NCI-H345 treated with DMSO at 0.1 percent for 48 hours (cell line): ENCODE measurements around the gene TTC39A.

Source experiments
- DNase-seq: peaks from one replicate; lab custom pipeline; 2025; ENCODE audit not compliant: unreplicated experiment; lab: John Stamatoyannopoulos, UW

The TTC39A gene

GRCh38 chr1:51330331-51331201, at the start of gene TTC39A:
TSS of gene TTC39A (minus strand) at chr1:51330562. CDS start at chr1:51330477, 85 bp downstream.
- no peak for DNase-seq

- DNase-seq = no peak
Observed at GRCh38 chr1:51378871-51379270, 48.5 kb upstream of the TTC39A start.

DNA sequence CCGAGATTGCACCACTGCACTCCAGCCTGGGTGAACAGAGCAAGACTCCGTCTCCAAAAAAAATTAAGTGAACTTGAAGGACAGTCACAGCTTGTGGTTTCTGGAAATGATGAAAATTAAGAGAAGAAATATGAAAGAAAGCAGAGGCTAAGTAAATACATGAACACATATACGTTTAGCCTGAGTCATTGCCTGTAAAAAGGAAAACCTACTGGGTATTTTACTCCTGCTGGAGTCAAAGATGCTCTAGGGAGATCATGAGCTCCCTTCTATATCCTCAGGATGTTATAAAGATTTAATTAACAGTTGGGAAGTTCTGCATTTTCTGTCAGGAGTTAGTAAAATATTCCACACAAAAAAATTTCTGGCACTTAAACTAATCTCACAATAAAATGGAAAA, 43.5 kb upstream of the TTC39A start:
- no peak for DNase-seq

- no peak for DNase-seq
Observed at GRCh38 chr1:51372561-51372960, 42.2 kb upstream of the TTC39A start.

DNA sequence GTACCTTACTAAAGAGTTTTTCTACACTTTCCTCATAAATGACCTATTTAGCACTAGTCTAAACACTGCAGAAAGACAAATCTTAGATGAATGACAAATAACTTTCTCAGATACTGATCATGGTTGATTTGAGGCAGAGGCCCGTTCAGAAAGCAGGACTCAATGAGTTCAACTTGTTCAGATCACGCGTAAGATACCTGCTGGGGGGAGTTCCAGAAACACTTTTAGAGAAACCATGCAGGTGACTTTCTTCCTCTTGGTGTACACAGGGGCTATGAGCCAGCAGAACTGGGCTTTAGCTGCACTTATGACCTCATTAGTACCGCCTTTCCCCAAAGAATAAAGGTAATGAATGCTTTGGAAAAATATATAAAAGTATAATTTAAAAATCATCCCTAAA, 38.8 kb upstream of the TTC39A start:
- no peak for DNase-seq

- no peak for DNase-seq
Observed at GRCh38 chr1:51365774-51366173, 35.4 kb upstream of the TTC39A start.

- DNase-seq = no peak
Observed at GRCh38 chr1:51359879-51360278, 29.5 kb upstream of the TTC39A start.

DNA sequence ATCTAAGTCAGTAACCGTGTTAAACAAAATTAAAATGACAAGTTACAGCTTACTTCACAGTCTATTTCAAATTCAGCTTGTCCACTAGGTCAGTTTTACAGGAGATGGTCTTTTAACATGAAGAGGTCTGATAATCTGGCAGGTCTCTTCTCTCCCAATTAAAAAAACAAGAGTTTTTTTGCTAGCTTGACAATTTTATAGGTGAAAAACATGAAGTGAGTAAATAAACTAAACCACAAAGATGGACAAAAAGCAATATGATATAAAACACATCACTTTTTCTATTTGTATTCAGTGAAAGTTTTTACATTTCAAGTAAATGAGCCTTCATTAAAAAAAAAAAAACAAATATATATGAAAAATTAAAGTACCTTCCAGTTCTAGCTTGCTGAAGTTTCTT, 25.0 kb upstream of the TTC39A start:
- DNase-seq = no peak

- no peak for DNase-seq
Observed at GRCh38 chr1:51354416-51354815, 24.1 kb upstream of the TTC39A start.

DNA sequence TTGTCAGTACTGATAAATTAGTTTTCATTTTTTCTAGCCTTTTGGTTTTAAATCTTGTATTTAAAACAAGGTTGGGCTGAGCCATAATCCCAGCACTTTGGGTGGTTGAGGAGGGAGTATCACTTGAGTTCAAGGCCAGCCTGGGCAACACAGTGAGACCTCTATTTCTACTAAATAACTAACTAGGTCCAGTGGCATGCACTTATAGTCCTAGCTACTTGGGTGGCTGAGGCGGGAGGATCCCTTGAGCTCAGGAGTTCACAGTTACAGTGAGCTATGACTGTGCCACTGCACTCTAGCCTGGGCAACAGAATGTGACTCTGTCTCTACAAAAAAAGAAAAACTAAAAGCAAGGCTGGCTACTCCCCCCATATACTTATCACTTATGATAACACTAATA, 21.5 kb upstream of the TTC39A start:
- DNase-seq = no peak

GRCh38 chr1:51349862-51350261, 19.5 kb upstream of the TTC39A start:
- DNase-seq = no peak

- DNase-seq = no peak
Observed at GRCh38 chr1:51348147-51348527, 17.8 kb upstream of the TTC39A start.

- no peak for DNase-seq
Observed at GRCh38 chr1:51347398-51348146, 17.2 kb upstream of the TTC39A start.

- DNase-seq = no peak
Observed at GRCh38 chr1:51346086-51346942, 16.0 kb upstream of the TTC39A start.

DNA sequence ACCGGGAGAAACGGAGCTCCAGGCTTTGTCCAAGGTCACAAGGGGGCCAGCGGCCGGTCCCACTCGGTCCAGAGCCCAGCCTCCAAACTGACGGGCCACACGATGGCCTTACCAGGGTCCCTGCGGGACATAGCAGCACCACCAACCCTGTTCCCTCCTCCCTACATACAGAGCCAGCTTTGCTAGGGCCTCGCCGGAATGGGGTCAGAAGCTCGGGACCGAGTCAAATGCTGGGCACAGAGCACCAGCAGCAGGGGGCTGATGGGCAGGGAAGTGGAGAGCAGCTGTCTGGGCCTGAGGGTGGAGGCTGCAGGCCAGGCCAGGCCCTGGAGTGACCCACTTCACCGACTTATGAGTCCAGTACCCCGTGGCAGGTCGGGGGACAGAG, 14.9 kb upstream of the TTC39A start:
- no peak for DNase-seq

- no peak for DNase-seq
Observed at GRCh38 chr1:51344602-51345299, 14.4 kb upstream of the TTC39A start.

GRCh38 chr1:51344276-51344601, 13.9 kb upstream of the TTC39A start:
- no peak for DNase-seq

DNA sequence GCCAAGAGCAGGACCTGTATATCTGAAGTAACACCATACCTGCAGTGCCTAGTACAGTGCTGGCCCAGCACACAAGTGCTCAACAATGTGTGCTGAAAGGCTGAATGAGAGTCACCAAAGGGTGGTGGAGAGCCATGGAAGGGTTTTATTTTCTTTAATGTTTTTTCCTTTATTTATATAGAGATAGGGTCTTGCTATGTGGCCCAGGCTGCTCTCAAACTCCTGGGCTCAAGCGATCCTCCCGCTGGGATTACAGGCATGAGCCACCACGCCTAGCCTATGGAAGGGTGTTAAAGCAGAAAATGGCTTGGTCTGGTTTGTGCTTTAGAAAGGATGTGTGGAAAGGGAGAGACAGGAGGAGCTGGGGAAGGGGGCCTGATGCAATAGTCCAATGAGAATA, 13.3 kb upstream of the TTC39A start:
- no peak for DNase-seq

GRCh38 chr1:51342591-51343206, 12.3 kb upstream of the TTC39A start:
- DNase-seq = no peak

- DNase-seq = no peak
Observed at GRCh38 chr1:51341876-51342496, 11.6 kb upstream of the TTC39A start.
